H9 (cell line): ENCODE results near the gene AREG. TPM values are rescaled to one million over a fixed set of nuclear protein-coding genes. Genes with fewer than 3 reads are reported as not detected.

Experiments
- DNase-seq: peaks from one replicate; pipeline ENCODE4 v3.0.0-alpha.2; 2017
- H2AFZ ChIP-seq: one replicate; pipeline ENCODE4 v1.6.1; 2013; ENCODE audit warnings: mild to moderate bottlenecking, low read length, control low read depth, moderate library complexity
- H2AK5ac ChIP-seq: 2 replicates; pipeline ENCODE4 v1.6.1; 2013; ENCODE audit warnings: low read length, control low read depth, mixed read lengths; ENCODE audit not compliant: insufficient read length
- H2BK120ac ChIP-seq: one replicate; pipeline ENCODE4 v1.6.1; 2013; ENCODE audit warnings: low read depth, mild to moderate bottlenecking, low read length, control low read depth, inconsistent platforms; ENCODE audit not compliant: poor library complexity, severe bottlenecking
- H2BK12ac ChIP-seq: 2 replicates; pipeline ENCODE4 v1.6.1; 2013; ENCODE audit warnings: low read length, control low read depth, mixed read lengths, low read depth; ENCODE audit not compliant: insufficient read length
- H2BK15ac ChIP-seq: 2 replicates; pipeline ENCODE4 v1.6.1; 2013; ENCODE audit warnings: low read depth, low read length, control low read depth
- H2BK20ac ChIP-seq: one replicate; pipeline ENCODE4 v1.6.1; 2013; ENCODE audit warnings: low read depth, mild to moderate bottlenecking, low read length, control low read depth, inconsistent platforms; ENCODE audit not compliant: poor library complexity, severe bottlenecking
- H2BK5ac ChIP-seq: 2 replicates; pipeline ENCODE4 v1.6.1; 2013; ENCODE audit warnings: low read length, control low read depth, mixed read lengths; ENCODE audit not compliant: insufficient read length
- H3K14ac ChIP-seq: 2 replicates; pipeline ENCODE4 v1.6.1; 2013; ENCODE audit warnings: low read length, control low read depth; ENCODE audit not compliant: insufficient read depth
- H3K18ac ChIP-seq: 2 replicates; pipeline ENCODE4 v1.6.1; 2013; ENCODE audit warnings: low read depth, mild to moderate bottlenecking, mixed read lengths, low read length, control low read depth; ENCODE audit not compliant: insufficient read length
- H3K23ac ChIP-seq: 2 replicates; pipeline ENCODE4 v1.6.1; 2013; ENCODE audit warnings: low read length, control low read depth, mixed read lengths, low read depth; ENCODE audit not compliant: insufficient read length
- H3K23me2 ChIP-seq: 2 replicates; pipeline ENCODE4 v1.6.1; 2013; ENCODE audit warnings: low read depth, mild to moderate bottlenecking, mixed read lengths, low read length, control low read depth; ENCODE audit not compliant: insufficient read length, poor library complexity, severe bottlenecking
- H3K27ac ChIP-seq: 2 replicates; pipeline ENCODE4 v1.5.1; 2013; ENCODE audit warnings: low read length, control low read depth, mixed read lengths, low read depth; ENCODE audit not compliant: insufficient read length
- H3K27me3 ChIP-seq: 2 replicates; pipeline ENCODE4 v1.6.1; 2013; ENCODE audit warnings: low read length, control low read depth, inconsistent platforms; ENCODE audit not compliant: insufficient read depth
- H3K4ac ChIP-seq: 2 replicates; pipeline ENCODE4 v1.6.1; 2013; ENCODE audit warnings: low read depth, mild to moderate bottlenecking, control low read depth, inconsistent platforms, low read length, moderate library complexity
- H3K4me1 ChIP-seq: 2 replicates; pipeline ENCODE4 v1.6.1; 2013; ENCODE audit warnings: low read length, control low read depth, inconsistent platforms; ENCODE audit not compliant: insufficient read depth
- H3K4me2 ChIP-seq: 2 replicates; pipeline ENCODE4 v1.6.1; 2013; ENCODE audit warnings: low read length, control low read depth, mixed read lengths; ENCODE audit not compliant: insufficient read length, insufficient read depth
- H3K56ac ChIP-seq: 2 replicates; pipeline ENCODE4 v1.6.1; 2013; ENCODE audit warnings: low read depth, mild to moderate bottlenecking, mixed read lengths, low read length, control low read depth; ENCODE audit not compliant: insufficient read length
- H3K79me1 ChIP-seq: 2 replicates; pipeline ENCODE4 v1.6.1; 2013; ENCODE audit warnings: low read depth, mild to moderate bottlenecking, moderate library complexity, low read length, control low read depth, inconsistent platforms; ENCODE audit not compliant: insufficient read depth, poor library complexity, severe bottlenecking
- H3K79me2 ChIP-seq: 2 replicates; pipeline ENCODE4 v1.6.1; 2013; ENCODE audit warnings: low read length, control low read depth, inconsistent platforms; ENCODE audit not compliant: insufficient read depth
- H3K9ac ChIP-seq: 2 replicates; pipeline ENCODE4 v1.6.1; 2013; ENCODE audit warnings: low read length, control low read depth, mixed read lengths; ENCODE audit not compliant: insufficient read length; ENCODE audit errors: extremely low read depth
- H3K9me3 ChIP-seq: one replicate; pipeline ENCODE4 v1.6.1; 2013; ENCODE audit warnings: low read depth, low read length, inconsistent platforms; ENCODE audit not compliant: control insufficient read depth
- H3T11ph ChIP-seq: one replicate; pipeline ENCODE4 v1.6.1; 2013; ENCODE audit warnings: mild to moderate bottlenecking, low read length, control low read depth, inconsistent platforms
- H4K20me1 ChIP-seq: one replicate; pipeline ENCODE4 v1.6.1; 2013; ENCODE audit not compliant: control insufficient read depth, insufficient read length, insufficient read depth
- H4K5ac ChIP-seq: 2 replicates; pipeline ENCODE4 v1.6.1; 2013; ENCODE audit warnings: low read depth, mild to moderate bottlenecking, mixed read lengths, low read length, control low read depth; ENCODE audit not compliant: insufficient read length
- H4K8ac ChIP-seq: replicated peaks from 2 replicates; pipeline ENCODE4 v1.6.1; 2013; ENCODE audit warnings: low read length, control low read depth, mixed read lengths, low read depth; ENCODE audit not compliant: insufficient read length
- H4K91ac ChIP-seq: 2 replicates; pipeline ENCODE4 v1.6.1; 2013; ENCODE audit warnings: low read depth, mild to moderate bottlenecking, moderate library complexity, mixed read lengths, low read length, control low read depth; ENCODE audit not compliant: insufficient read length
- H3K27ac Mint-ChIP-seq, 3 experiments: 2 replicates in 2 of 3; 3 replicates in 1 of 3; pipeline ENCODE4 v1.8.0; 2020 to 2021; ENCODE audit warnings: mixed read lengths in 3 of 3, mild to moderate bottlenecking in 1 of 3, moderate library complexity in 1 of 3
- H3K27me3 Mint-ChIP-seq: 2 replicates; pipeline ENCODE4 v1.8.0; 2021; ENCODE audit warnings: low read depth, mild to moderate bottlenecking, moderate library complexity, mixed read lengths
- H3K36me3 Mint-ChIP-seq, 3 experiments: 2 replicates in 2 of 3; 3 replicates in 1 of 3; pipeline ENCODE4 v1.8.0; 2020 to 2021; ENCODE audit warnings: low read depth in 3 of 3, mixed read lengths in 3 of 3; ENCODE audit not compliant: insufficient read depth in 1 of 3
- H3K4me1 Mint-ChIP-seq, 2 experiments: 2 replicates each; pipeline ENCODE4 v1.8.0; 2020; ENCODE audit warnings: mixed read lengths in 2 of 2
- H3K4me3 Mint-ChIP-seq, 2 experiments: 2 replicates in 1 of 2; 3 replicates in 1 of 2; pipeline ENCODE4 v1.8.0; 2020 to 2021; ENCODE audit warnings: mild to moderate bottlenecking in 2 of 2, mixed read lengths in 2 of 2, moderate library complexity in 1 of 2
- H3K9me3 Mint-ChIP-seq, 2 experiments: 2 replicates in 1 of 2; 3 replicates in 1 of 2; pipeline ENCODE4 v1.8.0; 2020; ENCODE audit warnings: mild to moderate bottlenecking in 2 of 2, mixed read lengths in 2 of 2, moderate library complexity in 1 of 2
- CTCF ChIP-seq: fragments of 200-600 bp; sonication (generic); conservative IDR thresholded peaks from 3 replicates; pipeline ENCODE4 v1.8.0; 2021; ENCODE audit warnings: antibody characterized with exemption, mild to moderate bottlenecking
- WGBS: extraction: QIAGEN DNeasy Blood & Tissue Kit; methylation state at CpG from one replicate; pipeline ENCODE4 v1.1.7; 2013; ENCODE audit warnings: missing lambda C conversion rate, low lambda C conversion rate, mixed read lengths; ENCODE audit not compliant: insufficient read length; ENCODE audit errors: extremely low coverage; 5-methylcytosine and 5-hydroxymethylcytosine counted together
- total RNA-seq: library from RNA; stranded (reverse); gene quantifications from 2 replicates; pipeline ENCODE4 v1.2.1, GENCODE V29; 2021

The AREG gene
- total RNA-seq, 1 experiment from 2014 or later, result 0.28 TPM

DNA sequence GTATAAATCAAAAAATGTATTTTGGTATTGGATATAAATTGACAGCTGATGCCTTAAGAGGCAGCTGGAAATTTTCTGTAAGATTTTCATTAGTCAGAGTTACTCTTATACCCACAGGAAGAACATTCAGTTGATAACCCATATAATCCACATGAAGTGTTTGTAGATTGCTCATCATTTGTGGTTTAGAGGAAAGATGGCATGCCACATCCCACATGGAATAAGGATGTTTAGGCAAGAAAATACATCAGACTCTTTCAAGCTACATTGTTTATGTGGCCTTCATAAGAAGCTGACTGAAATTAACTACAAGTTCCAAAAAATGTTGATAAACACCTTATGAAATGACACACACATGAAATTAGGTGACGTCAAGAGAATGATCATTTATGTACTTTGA, 56.6 kb downstream of the AREG start:
- WGBS, result no CpG with 5 or more reads among the region's 1 CpG
- Histone ChIP-seq H3T11ph (no peak overlapping the region), H2AK5ac (no peak overlapping the region), H3K23me2 (no peaks in the 10 kb centered on the region), H3K14ac (no peak overlapping the region), H3K4ac (no peak overlapping the region), H2BK120ac (no peak overlapping the region), H4K5ac (no peak overlapping the region), H3K56ac (no peak overlapping the region), H3K9ac (no peak overlapping the region), H2BK5ac (no peak overlapping the region), H3K79me1 (no peaks in the 10 kb centered on the region), H2BK20ac (no peak overlapping the region), H2BK15ac (no peak overlapping the region), H3K18ac (no peak overlapping the region), H3K27me3 (no peaks in the 10 kb centered on the region), H4K91ac (no peak overlapping the region), H4K8ac (no peak overlapping the region), H4K20me1 (no peaks in the 10 kb centered on the region), H3K27ac (no peak overlapping the region), H3K23ac (no peak overlapping the region), H2AFZ (no peak overlapping the region), H3K9me3 (no peaks in the 10 kb centered on the region), H2BK12ac (no peak overlapping the region), H3K4me2 (no peak overlapping the region), H3K79me2 (no peaks in the 10 kb centered on the region), H3K4me1 (no peaks in the 10 kb centered on the region)
- Mint-ChIP-seq H3K4me3 (no peak overlapping the region), H3K27ac (no peak overlapping the region), H3K9me3 (peaks cover 0 to 4% of the 10 kb centered on the region in 2 experiments; a peak in 2 of 5 replicates), H3K36me3 (no peaks in the 10 kb centered on the region), H3K4me1 (no peaks in the 10 kb centered on the region), H3K27me3 (no peaks in the 10 kb centered on the region; the same call in 1 of the 2 replicates)
- DNase-seq, result no peak
- no peak for TF ChIP-seq CTCF
